Caco-2 (cell line): ENCODE data around the gene PSME4. TPM values are rescaled to one million over a fixed set of nuclear protein-coding genes. Genes with fewer than 3 reads are reported as not detected.

Source experiments
- BruUV-seq: library from RNA; stranded (reverse); fragments of 400-500 nt; replicated peaks from 2 replicates; lab custom pipeline; 2021; lab: Mats Ljungman, UMichigan
- CTCF ChIA-PET: fragments of 300-600 bp; sonication (Branson Sonifier 250); formaldehyde crosslinking; loops from one replicate; lab custom pipeline; 2022; ENCODE audit warnings: antibody characterized with exemption; lab: Charles Lee
- POLR2A ChIA-PET: fragments of 300-600 bp; sonication (Branson Sonifier 250); formaldehyde crosslinking; loops from one replicate; lab custom pipeline; 2022; ENCODE audit warnings: antibody characterized with exemption; lab: Charles Lee
- DNase-seq, 2 experiments: peaks; one replicate each; pipeline versions ENCODE4 v3.0.0 to v3.0.0-alpha.2; 2020 to 2022
- H3K27me3 ChIP-seq: replicated peaks from 2 replicates; pipeline ENCODE4 v1.6.0; 2011; ENCODE audit warnings: low read length; ENCODE audit not compliant: control insufficient read depth, insufficient read depth
- H3K36me3 ChIP-seq: 2 replicates; pipeline ENCODE4 v1.5.1; 2011; ENCODE audit warnings: low read length; ENCODE audit not compliant: control insufficient read depth, insufficient read depth
- H3K4me1 ChIP-seq: fragments of 250-450 bp; sonication (Bioruptor Pico); 2 replicates; pipeline ENCODE4 v1.5.1; 2020; ENCODE audit warnings: mild to moderate bottlenecking
- H3K4me3 ChIP-seq: 2 replicates; pipeline ENCODE4 v1.5.1; 2011; ENCODE audit warnings: low read depth, mild to moderate bottlenecking, control low read depth, low read length
- H3K9me3 ChIP-seq: fragments of 250-450 bp; sonication (Bioruptor Pico); 2 replicates; pipeline ENCODE4 v1.5.1; 2020; ENCODE audit warnings: mild to moderate bottlenecking, moderate library complexity
- H3K27ac Mint-ChIP-seq: one replicate; pipeline ENCODE4 v1.8.0; 2022; ENCODE audit warnings: mixed read lengths; ENCODE audit not compliant: unreplicated experiment
- H3K27me3 Mint-ChIP-seq: one replicate; pipeline ENCODE4 v1.8.0; 2022; ENCODE audit warnings: mixed read lengths; ENCODE audit not compliant: insufficient read depth, unreplicated experiment
- H3K36me3 Mint-ChIP-seq: one replicate; pipeline ENCODE4 v1.8.0; 2022; ENCODE audit warnings: mild to moderate bottlenecking, mixed read lengths; ENCODE audit not compliant: insufficient read depth, unreplicated experiment
- H3K4me1 Mint-ChIP-seq: one replicate; pipeline ENCODE4 v1.8.0; 2022; ENCODE audit warnings: low read depth, mixed read lengths; ENCODE audit not compliant: unreplicated experiment
- H3K4me3 Mint-ChIP-seq: one replicate; pipeline ENCODE4 v1.8.0; 2022; ENCODE audit warnings: mild to moderate bottlenecking, moderate library complexity, mixed read lengths; ENCODE audit not compliant: unreplicated experiment
- H3K9me3 Mint-ChIP-seq: one replicate; pipeline ENCODE4 v1.8.0; 2022; ENCODE audit warnings: mixed read lengths; ENCODE audit not compliant: unreplicated experiment
- intact Hi-C: fragments of 100-400 bp; cut with micrococcal nuclease; formaldehyde crosslinking; loops from one replicate; pipeline ENCODE4 v1.10.0; 2022; ENCODE audit not compliant: unreplicated experiment
- total RNA-seq: library from RNA; stranded (reverse); gene quantifications from 2 replicates; pipeline ENCODE4 v1.2.3, GENCODE V29; 2022
- TF ChIP-seq, protein P1 (sequence below), 2 experiments: fragments of 200-600 bp in 1 of 2; IDR thresholded peaks; 1 replicate in 1 of 2; 2 replicates in 1 of 2; pipeline versions ENCODE4 v1.5.1 to v1.8.0; 2011 to 2022; ENCODE audit warnings: antibody characterized with exemption in 1 of 2, control low read depth in 1 of 2, inconsistent platforms in 1 of 2, low read depth in 1 of 2, low read length in 1 of 2, mild to moderate bottlenecking in 1 of 2, moderate library complexity in 1 of 2; ENCODE audit not compliant: insufficient read depth in 1 of 2, severe bottlenecking in 1 of 2, unreplicated experiment in 1 of 2

The PSME4 gene
- total RNA-seq, 1 experiment from 2014 or later = 79.0 TPM

DNA sequence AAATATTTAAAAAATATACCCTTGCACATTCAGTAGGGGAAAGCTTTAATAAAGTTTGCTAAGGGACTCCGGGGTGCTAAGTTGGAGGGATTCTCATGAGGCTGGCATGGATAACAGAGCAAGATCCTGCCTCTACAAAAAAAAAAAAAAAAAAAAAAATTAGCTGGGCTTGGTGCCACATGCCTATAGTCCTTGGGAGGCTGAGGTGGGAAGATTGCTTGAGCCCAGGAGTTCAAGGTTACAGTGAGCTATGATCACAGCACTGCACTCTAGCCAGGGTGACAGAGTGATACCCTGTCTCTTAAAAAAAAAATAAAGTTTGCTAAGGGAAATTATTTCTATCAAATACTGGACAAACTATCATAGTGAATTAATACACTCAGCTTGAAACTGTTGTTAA lies 93.7 kb downstream of the PSME4 start:
- H3K27me3 Mint-ChIP-seq = no peaks in the 10 kb centered on the region
- no peak overlapping the region for H3K4me3 Mint-ChIP-seq
- no peak for DNase-seq
- peaks cover 63% of the 10 kb centered on the region for H3K36me3 Mint-ChIP-seq
- TF ChIP-seq, protein P1, sequence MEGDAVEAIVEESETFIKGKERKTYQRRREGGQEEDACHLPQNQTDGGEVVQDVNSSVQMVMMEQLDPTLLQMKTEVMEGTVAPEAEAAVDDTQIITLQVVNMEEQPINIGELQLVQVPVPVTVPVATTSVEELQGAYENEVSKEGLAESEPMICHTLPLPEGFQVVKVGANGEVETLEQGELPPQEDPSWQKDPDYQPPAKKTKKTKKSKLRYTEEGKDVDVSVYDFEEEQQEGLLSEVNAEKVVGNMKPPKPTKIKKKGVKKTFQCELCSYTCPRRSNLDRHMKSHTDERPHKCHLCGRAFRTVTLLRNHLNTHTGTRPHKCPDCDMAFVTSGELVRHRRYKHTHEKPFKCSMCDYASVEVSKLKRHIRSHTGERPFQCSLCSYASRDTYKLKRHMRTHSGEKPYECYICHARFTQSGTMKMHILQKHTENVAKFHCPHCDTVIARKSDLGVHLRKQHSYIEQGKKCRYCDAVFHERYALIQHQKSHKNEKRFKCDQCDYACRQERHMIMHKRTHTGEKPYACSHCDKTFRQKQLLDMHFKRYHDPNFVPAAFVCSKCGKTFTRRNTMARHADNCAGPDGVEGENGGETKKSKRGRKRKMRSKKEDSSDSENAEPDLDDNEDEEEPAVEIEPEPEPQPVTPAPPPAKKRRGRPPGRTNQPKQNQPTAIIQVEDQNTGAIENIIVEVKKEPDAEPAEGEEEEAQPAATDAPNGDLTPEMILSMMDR (IDR thresholded peaks at IDR 0.05; ENCODE audit: insufficient read depth in 1 of 2, low read depth in 1 of 2, low read length in 1 of 2, severe bottlenecking in 1 of 2, unreplicated experiment in 1 of 2) = no peak
- Histone ChIP-seq H3K36me3 (no peaks in the 10 kb centered on the region; the same call in 1 of the 2 replicates), H3K27me3 (no peaks in the 10 kb centered on the region), H3K4me1 (no peaks in the 10 kb centered on the region), H3K4me3 (no peak overlapping the region), H3K9me3 (no peaks in the 10 kb centered on the region)
- no peak overlapping the region for H3K27ac Mint-ChIP-seq
- H3K4me1 Mint-ChIP-seq = no peaks in the 10 kb centered on the region
- ChIA-PET CTCF (no interaction called here), POLR2A (no interaction called here)
- no TSS peak for BruUV-seq
- intact Hi-C loops = no loop called here
- no peaks in the 10 kb centered on the region for H3K9me3 Mint-ChIP-seq

DNA sequence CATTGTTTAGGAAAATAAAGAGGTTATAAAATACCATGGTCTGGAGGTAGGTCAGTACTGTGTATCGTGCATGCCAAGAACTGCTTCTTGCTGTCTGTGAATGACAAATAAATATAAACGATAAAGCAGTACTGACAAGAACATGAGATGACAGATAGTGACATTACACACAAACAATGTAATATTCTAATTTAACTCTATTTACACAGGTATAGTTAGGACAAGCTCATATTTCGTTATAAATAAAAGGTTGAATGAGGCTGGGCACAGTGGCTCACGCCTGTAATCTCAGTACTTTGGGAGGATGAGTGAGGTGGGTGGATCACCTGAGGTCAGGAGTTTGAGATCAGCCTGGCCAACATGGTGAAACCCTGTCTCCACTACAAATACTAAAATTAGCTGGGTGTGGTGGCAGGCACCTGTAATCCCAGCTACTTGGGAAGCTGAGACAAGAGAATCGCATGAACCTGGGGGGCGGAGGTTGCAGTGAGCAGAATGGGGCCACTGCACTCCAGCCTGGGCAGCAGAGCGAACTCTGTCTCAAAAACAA lies 96.3 kb downstream of the PSME4 start:
- intact Hi-C loops = no loop called here
- Mint-ChIP-seq H3K27ac (no peak overlapping the region), H3K27me3 (no peaks in the 10 kb centered on the region), H3K9me3 (no peaks in the 10 kb centered on the region), H3K4me3 (no peak overlapping the region), H3K4me1 (no peaks in the 10 kb centered on the region), H3K36me3 (peaks cover 54% of the 10 kb centered on the region)
- TF ChIP-seq, protein P1 (IDR thresholded peaks at IDR 0.05; ENCODE audit: insufficient read depth in 1 of 2, low read depth in 1 of 2, low read length in 1 of 2, severe bottlenecking in 1 of 2, unreplicated experiment in 1 of 2) = no peak
- ChIA-PET POLR2A (no interaction called here), CTCF (no interaction called here)
- BruUV-seq = no TSS peak
- no peaks in the 10 kb centered on the region for H3K36me3 ChIP-seq
- H3K27me3 ChIP-seq = no peaks in the 10 kb centered on the region
- DNase-seq = no peak
- H3K4me1 ChIP-seq = no peaks in the 10 kb centered on the region
- no peaks in the 10 kb centered on the region for H3K9me3 ChIP-seq
- H3K4me3 ChIP-seq = no peak overlapping the region

DNA sequence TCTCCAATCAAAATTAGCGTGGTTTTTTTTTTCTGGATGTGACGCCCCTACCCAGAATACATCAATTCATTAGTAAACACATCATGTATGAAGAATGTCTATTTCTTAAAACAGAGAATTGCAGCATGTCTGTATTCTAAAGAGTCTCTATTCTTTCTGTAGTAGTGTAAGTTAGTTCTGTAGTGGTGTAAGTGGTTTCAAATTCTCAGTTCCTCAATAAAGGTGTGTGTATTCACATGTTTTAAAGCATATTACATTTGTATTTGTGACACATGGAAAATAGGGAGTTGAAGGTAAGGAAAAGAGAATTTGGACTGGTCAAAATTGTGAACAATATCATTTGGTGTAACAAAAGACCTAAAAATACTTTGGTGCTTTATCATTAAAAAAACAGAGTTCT lies 103.0 kb downstream of the PSME4 start:
- TF ChIP-seq, protein P1 (IDR thresholded peaks at IDR 0.05; ENCODE audit: insufficient read depth in 1 of 2, low read depth in 1 of 2, low read length in 1 of 2, severe bottlenecking in 1 of 2, unreplicated experiment in 1 of 2) = no peak
- Histone ChIP-seq H3K36me3 (no peaks in the 10 kb centered on the region; the same call in none of the 2 replicates), H3K9me3 (no peaks in the 10 kb centered on the region), H3K4me3 (no peak overlapping the region), H3K27me3 (no peaks in the 10 kb centered on the region), H3K4me1 (no peaks in the 10 kb centered on the region)
- CTCF ChIA-PET = no interaction called here
- POLR2A ChIA-PET = no interaction called here
- peaks cover 62% of the 10 kb centered on the region for H3K36me3 Mint-ChIP-seq
- DNase-seq = no peak
- H3K4me3 Mint-ChIP-seq = no peak overlapping the region
- intact Hi-C loops = no loop called here
- no peak overlapping the region for H3K27ac Mint-ChIP-seq
- no TSS peak for BruUV-seq
- no peaks in the 10 kb centered on the region for H3K27me3 Mint-ChIP-seq
- H3K9me3 Mint-ChIP-seq = no peaks in the 10 kb centered on the region
- H3K4me1 Mint-ChIP-seq = no peaks in the 10 kb centered on the region
